SW 1271 (cell line): ENCODE measurements around the gene RRAS.
"Not testable (repeated sequence)": the region's sequence is repeated elsewhere in the genome, so short reads cannot be mapped to it uniquely, and the experiment has no call there.

Source experiments
- DNase-seq, 2 experiments: peaks; one replicate each; lab custom pipeline; 2025; lab: John Stamatoyannopoulos, UW

Gene RRAS

GRCh38 chr19:49631014-49631588, 8.8 kb downstream of the RRAS start:
- DNase-seq: no peak

GRCh38 chr19:49629659-49630058, 10.3 kb downstream of the RRAS start:
- no peak for DNase-seq

GRCh38 chr19:49626226-49626625, 13.7 kb downstream of the RRAS start:
- DNase-seq: no peak

- no peak for DNase-seq
These were observed 14.7 kb downstream of the RRAS start for GRCh38 chr19:49624967-49625910.

- not testable (repeated sequence) for DNase-seq
These were observed 22.1 kb downstream of the RRAS start for GRCh38 chr19:49617860-49618259.

- no peak for DNase-seq
These were observed 23.0 kb downstream of the RRAS start for GRCh38 chr19:49616945-49617344.

GRCh38 chr19:49616532-49616931, 23.4 kb downstream of the RRAS start:
- DNase-seq: no peak

GRCh38 chr19:49615861-49616260, 24.1 kb downstream of the RRAS start:
- DNase-seq: no peak

GRCh38 chr19:49614096-49614833, 25.7 kb downstream of the RRAS start:
- peak; percentile 50 to 89 for DNase-seq

- DNase-seq: peak in 1 of 2 experiments; percentile 48
These were observed 26.6 kb downstream of the RRAS start for GRCh38 chr19:49613374-49613773.

GRCh38 chr19:49609499-49610092, 30.3 kb downstream of the RRAS start:
- no peak for DNase-seq

- DNase-seq: no peak
These were observed 34.3 kb downstream of the RRAS start for GRCh38 chr19:49605605-49606004.

GRCh38 chr19:49602806-49603205, 37.1 kb downstream of the RRAS start:
- no peak for DNase-seq

GRCh38 chr19:49601482-49602038, 38.4 kb downstream of the RRAS start:
- no peak for DNase-seq

GRCh38 chr19:49599378-49600295, 40.3 kb downstream of the RRAS start:
- no peak for DNase-seq

GRCh38 chr19:49597703-49597974, 42.3 kb downstream of the RRAS start:
- no peak for DNase-seq

- no peak for DNase-seq
These were observed 42.8 kb downstream of the RRAS start for GRCh38 chr19:49596954-49597702.

- DNase-seq: no peak
These were observed 43.5 kb downstream of the RRAS start for GRCh38 chr19:49596407-49596806.

- no peak for DNase-seq
These were observed 44.0 kb downstream of the RRAS start for GRCh38 chr19:49595819-49596404.
